Activated CD4-positive, alpha-beta T cell treated with anti-CD3 and anti-CD28 coated beads, Interleukin-2, amount 10 ng/mL, durations not matched to agents 7 days and 5 days (primary cell): ENCODE results near the gene MRPS5. TPM values are rescaled to one million over a fixed set of nuclear protein-coding genes. Genes with fewer than 3 reads are reported as not detected.
A peak's percentile ranks its signal among the peaks of the same experiment; 100 is the strongest.
"Not testable (repeated sequence)": the region's sequence is repeated elsewhere in the genome, so short reads cannot be mapped to it uniquely, and the experiment has no call there.

Experiments used
- CTCF ChIA-PET: fragments of 350-600 bp; sonication (Branson Sonifier 250); formaldehyde crosslinking; loops from one replicate; lab custom pipeline; 2021; ENCODE audit warnings: antibody characterized with exemption; lab: Charles Lee
- POLR2A ChIA-PET: fragments of 350-600 bp; sonication (Branson Sonifier 250); formaldehyde crosslinking; loops from one replicate; lab custom pipeline; 2021; ENCODE audit warnings: antibody characterized with exemption; lab: Charles Lee
- DNase-seq: peaks from one replicate; pipeline ENCODE4 v3.0.0-alpha.2; 2020
- H3K27ac Mint-ChIP-seq: one replicate; pipeline ENCODE4 v1.8.0; 2021; ENCODE audit warnings: mild to moderate bottlenecking, moderate library complexity, mixed read lengths
- H3K27me3 Mint-ChIP-seq: one replicate; pipeline ENCODE4 v1.8.0; 2021; ENCODE audit warnings: mixed read lengths
- H3K36me3 Mint-ChIP-seq: one replicate; pipeline ENCODE4 v1.8.0; 2021; ENCODE audit warnings: low read depth, mixed read lengths
- H3K4me1 Mint-ChIP-seq: one replicate; pipeline ENCODE4 v1.8.0; 2021; ENCODE audit warnings: mixed read lengths
- H3K4me3 Mint-ChIP-seq: one replicate; pipeline ENCODE4 v1.8.0; 2021; ENCODE audit warnings: mild to moderate bottlenecking, moderate library complexity, mixed read lengths
- H3K9me3 Mint-ChIP-seq: one replicate; pipeline ENCODE4 v1.8.0; 2021; ENCODE audit warnings: mixed read lengths
- total RNA-seq, 2 experiments: library from RNA; stranded (reverse); gene quantifications; one replicate each; pipeline ENCODE4 v1.2.3, GENCODE V29; 2021

MRPS5 gene
- total RNA-seq, 2 experiments from 2014 or later, result 70.3 to 71.7 TPM

DNA sequence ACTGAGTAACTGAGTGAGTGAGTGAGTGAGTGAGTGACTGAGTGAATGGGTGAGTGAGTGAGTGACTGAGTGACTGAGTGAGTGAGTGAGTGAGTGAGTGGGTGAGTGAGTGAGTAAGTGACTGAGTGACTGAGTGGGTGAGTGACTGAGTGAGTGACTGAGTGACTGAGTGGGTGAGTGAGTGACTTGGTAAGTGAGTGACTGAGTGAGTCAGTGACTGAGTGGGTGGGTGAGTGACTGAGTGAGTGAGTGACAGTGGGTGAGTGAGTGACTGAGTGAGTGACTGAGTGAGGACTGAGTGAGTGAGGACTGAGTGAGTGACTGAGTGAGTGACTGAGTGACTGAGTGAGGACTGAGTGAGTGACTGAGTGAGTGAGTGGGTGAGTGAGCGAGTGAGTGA, 82.2 kb downstream of the MRPS5 start:
- CTCF ChIA-PET, result no interaction called here
- Mint-ChIP-seq H3K27me3 (no peaks in the 10 kb centered on the region), H3K9me3 (no peaks in the 10 kb centered on the region), H3K4me1 (peaks cover 70% of the 10 kb centered on the region), H3K4me3 (no peak overlapping the region), H3K27ac (peak overlapping the region; percentile 82), H3K36me3 (peaks cover 57% of the 10 kb centered on the region)
- no peak for DNase-seq
- POLR2A ChIA-PET, result no interaction called here

DNA sequence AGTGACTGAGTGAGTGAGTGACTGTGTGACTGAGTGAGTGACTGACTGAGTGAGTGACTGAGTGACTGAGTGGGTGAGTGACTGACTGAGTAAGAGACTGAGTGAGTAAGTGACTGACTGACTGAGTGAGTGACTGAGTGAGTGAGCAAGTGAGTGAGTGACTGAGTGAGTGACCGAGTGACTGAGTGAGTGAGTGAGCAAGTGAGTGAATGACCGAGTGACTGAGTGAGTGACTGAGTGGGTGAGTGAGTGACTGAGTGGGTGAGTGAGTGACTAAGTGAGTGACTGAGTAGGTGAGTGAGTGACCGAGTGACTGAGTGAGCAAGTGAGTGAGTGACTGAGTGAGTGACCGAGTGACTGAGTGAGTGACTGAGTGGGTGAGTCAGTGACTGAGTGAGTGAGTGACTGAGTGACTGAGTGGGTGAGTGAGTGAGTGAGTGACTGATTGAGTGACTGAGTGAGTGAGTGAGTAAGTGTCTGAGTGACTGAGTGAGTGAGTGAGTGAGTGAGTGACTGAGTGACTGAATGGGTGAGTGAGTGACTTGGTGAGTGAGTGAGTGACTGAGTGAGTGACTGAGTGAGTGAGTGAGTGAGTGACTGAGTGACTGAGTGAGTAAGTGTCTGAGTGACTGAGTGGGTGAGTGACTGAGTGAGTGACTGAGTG, 82.8 kb downstream of the MRPS5 start:
- Mint-ChIP-seq H3K27me3 (no peaks in the 10 kb centered on the region), H3K9me3 (no peaks in the 10 kb centered on the region), H3K36me3 (peaks cover 55% of the 10 kb centered on the region), H3K4me3 (no peak overlapping the region), H3K27ac (peak overlapping the region; percentile 82), H3K4me1 (peaks cover 72% of the 10 kb centered on the region)
- DNase-seq, result no peak
- ChIA-PET CTCF (no interaction called here), POLR2A (no interaction called here)

DNA sequence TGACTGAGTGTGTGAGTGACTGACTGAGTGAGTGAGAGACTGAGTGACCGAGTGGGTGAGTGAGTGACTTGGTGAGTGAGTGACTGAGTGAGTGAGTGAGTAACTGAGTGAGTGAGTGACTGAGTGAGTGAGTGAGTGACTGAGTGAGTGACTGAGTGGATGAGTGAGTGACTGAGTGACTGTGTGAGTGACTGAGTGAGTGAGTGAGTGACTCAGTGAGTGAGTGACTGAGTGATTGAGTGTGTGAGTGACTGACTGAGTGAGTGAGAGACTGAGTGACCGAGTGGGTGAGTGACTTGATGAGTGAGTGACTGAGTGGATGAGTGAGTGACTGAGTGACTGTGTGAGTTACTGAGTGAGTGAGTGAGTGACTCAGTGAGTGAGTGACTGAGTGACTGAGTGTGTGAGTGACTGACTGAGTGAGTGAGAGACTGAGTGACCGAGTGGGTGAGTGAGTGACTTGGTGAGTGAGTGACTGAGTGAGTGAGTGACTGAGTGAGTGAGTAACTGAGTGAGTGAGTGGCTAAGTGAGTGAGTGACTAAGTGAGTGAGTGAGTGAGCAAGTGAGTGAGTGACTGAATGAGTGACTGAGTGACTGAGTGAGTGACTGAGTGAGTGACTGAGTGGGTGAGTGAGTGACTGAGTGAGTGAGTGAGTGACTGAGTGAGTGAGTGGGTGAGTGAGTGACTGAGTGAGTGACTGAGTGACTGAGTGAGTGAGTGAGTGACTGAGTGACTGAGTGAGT, 83.6 kb downstream of the MRPS5 start:
- H3K4me1 Mint-ChIP-seq, result peaks cover 75% of the 10 kb centered on the region
- peaks cover 56% of the 10 kb centered on the region for H3K36me3 Mint-ChIP-seq
- H3K4me3 Mint-ChIP-seq, CTCF ChIA-PET, DNase-seq, H3K9me3 Mint-ChIP-seq, POLR2A ChIA-PET, H3K27me3 Mint-ChIP-seq: not testable (repeated sequence)
- H3K27ac Mint-ChIP-seq, result peak overlapping the region; percentile 82

DNA sequence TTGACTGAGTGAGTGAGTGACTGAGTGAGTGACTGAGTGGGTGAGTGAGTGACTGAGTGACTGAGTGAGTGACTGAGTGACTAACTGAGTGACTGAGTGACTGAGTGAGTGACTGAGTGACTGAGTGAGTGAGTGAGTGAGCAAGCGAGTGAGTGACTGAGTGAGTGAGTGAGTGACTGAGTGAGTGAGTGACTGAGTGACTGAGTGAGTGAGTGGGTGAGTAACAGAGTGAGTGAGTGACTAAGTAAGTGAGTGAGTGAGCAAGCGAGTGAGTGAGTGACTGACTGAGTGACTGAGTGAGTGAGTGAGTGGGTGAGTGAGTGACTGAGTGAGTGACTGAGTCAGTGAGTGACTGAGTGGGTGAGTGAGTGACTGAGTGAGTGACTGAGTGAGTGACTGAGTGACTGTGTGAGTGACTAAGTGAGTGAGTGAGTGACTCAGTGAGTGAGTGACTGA, 84.2 kb downstream of the MRPS5 start:
- POLR2A ChIA-PET, result no interaction called here
- no peaks in the 10 kb centered on the region for H3K9me3 Mint-ChIP-seq

DNA sequence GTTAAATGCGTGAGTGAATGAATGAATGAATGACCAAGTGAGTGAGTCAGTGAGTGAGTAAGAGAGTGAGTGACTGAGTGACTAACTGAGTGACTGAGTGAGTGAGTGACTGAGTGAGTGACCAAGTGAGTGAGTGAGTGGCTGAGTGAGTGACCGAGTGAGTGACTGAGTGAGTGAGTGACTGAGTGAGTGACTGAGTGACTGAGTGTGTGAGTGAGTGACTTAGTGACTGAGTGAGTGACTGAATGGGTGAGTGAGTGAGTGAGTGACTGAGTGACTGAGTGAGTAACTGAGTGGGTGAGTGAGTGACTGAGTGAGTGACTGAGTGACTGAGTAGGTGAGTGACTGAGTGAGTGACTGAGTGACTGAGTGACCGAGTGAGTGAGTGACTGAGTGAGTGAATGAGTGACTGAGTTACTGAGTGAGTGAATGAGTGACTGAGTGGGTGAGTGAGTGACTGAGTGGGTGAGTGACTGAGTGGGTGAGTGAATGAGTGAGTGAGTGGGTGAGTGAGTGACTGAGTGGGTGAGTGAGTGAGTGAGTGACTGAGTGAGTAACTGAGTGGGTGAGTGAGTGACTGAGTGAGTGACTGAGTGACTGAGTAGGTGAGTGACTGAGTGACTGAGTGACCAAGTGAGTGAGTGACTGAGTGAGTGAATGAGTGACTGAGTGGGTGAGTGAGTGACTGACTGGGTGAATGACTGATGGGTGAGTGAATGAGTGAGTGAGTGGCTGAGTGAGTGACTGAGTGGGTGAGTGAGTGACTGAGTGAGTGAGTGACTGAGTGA, 84.8 kb downstream of the MRPS5 start:
- Mint-ChIP-seq H3K27me3 (no peaks in the 10 kb centered on the region), H3K9me3 (no peaks in the 10 kb centered on the region), H3K4me1 (peaks cover 68% of the 10 kb centered on the region), H3K4me3 (no peak overlapping the region), H3K27ac (peak overlapping the region; percentile 82), H3K36me3 (peaks cover 53% of the 10 kb centered on the region)
- POLR2A ChIA-PET, result no interaction called here
- CTCF ChIA-PET, result no interaction called here
- no peak for DNase-seq

More for the DNA sequence above, 84.2 kb downstream of the MRPS5 start:
- Mint-ChIP-seq H3K36me3 (peaks cover 57% of the 10 kb centered on the region), H3K4me1 (peaks cover 71% of the 10 kb centered on the region), H3K4me3 (no peak overlapping the region), H3K27me3 (no peaks in the 10 kb centered on the region), H3K27ac (peak overlapping the region; percentile 82)
- DNase-seq, result no peak
- CTCF ChIA-PET, result no interaction called here

Other genes with a start within 250 kb of the MRPS5 start
- 100 to 1,000 TPM; 237 to 339 TPM for gene MAL, start 96.1 kb downstream of the MRPS5 start, total RNA-seq
- gene ZNF514, start 38.0 kb upstream of the MRPS5 start, total RNA-seq, result 10 to 100 TPM; 11.4 to 11.6 TPM
- gene ZNF2, start 44.0 kb upstream of the MRPS5 start, total RNA-seq, result 1 to 10 TPM; 4.4 to 4.8 TPM
- gene ZNF892, start 85.7 kb upstream of the MRPS5 start, total RNA-seq, result 1 to 10 TPM; 3.6 to 4.0 TPM
- under 1 TPM; 0.08 to 0.42 TPM for gene PROM2, start 152.6 kb upstream of the MRPS5 start, total RNA-seq
- not detected for gene KCNIP3, start 175.5 kb upstream of the MRPS5 start, total RNA-seq